NCI-H146 treated with DMSO at 0.1 percent for 48 hours (cell line): ENCODE data around the gene ATCAY.
"Not testable (repeated sequence)": the region's sequence is repeated elsewhere in the genome, so short reads cannot be mapped to it uniquely, and the experiment has no call there.

Source experiments
- DNase-seq: peaks from one replicate; lab custom pipeline; 2025; ENCODE audit not compliant: unreplicated experiment; lab: John Stamatoyannopoulos, UW

ATCAY gene

DNA sequence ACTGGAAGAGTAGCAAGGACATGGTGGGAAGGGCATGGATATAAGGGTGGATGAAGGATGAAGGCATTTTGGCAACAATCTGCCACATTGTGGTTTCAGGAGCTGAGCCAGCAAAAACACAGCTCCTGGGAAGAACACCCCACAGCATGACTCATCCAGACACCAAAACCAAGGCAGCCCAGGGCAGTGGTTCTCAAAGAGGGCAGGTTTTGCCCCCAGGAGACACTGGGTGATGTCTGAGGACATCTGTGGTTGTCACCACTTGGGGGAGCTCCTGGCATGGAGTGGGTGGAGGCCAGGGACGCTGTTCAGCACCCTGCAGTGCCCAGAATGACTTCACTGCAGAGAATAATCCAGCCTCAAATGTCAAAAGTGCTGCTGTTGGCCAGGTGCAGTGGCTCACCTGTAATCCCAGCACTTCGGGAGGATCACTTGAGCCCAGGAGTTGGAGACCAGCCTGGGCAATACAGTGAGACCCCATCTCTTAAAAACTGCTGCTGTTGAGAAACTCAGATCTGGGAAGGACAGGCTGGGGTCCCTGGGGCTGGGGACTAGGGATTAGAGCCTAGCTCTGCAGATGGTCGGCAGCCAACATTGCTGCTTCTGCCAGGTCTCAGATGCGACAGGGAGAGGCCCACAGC is 27.8 kb upstream of the ATCAY start:
- no peak for DNase-seq

DNA sequence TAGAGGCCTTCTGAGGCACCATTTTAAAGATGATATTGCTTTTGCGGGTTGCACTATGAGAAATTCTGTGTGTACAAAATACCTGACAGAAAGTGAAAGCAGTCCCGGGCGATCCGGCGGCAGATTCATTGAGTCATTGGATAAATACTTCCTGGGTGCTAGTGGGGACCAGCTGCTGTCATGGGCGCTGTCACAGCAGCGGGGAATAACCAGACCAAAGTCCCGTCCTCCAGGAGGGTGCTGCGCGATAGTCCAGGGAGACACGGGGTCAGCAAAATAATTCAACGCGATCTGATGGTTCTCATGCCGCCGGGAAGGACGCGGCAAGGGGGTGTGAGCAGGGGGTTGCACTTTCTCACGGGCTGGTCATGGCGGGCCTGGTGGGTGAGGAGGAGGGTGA is 25.2 kb upstream of the ATCAY start:
- DNase-seq = no peak

DNA sequence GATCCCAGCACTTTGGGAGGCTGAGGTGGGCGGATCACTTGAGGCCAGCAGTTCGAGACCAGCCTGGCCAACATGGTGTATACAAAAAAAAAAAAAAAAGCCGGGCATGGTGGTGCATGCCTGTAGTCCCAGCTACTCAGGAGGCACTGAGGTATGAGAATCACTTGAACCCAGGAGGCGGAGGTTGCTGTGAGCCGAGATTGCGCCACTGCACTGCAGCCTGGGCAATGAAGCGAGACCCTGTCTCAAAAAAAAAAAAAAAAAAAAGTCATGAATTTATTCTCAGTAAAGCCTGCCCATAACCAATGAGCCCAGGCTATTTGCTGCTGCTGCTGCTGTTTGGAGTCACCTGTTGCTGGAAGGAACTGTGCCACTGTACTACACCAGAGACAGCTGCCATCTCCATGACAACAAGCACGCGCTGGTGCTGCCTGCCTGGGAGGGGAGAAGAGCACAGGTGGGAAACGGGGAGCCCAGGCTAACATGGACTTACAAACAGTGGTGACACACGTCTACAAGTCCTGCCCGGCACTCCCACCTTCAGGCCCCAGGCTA is 23.0 kb upstream of the ATCAY start:
- peak; percentile 24 for DNase-seq

DNA sequence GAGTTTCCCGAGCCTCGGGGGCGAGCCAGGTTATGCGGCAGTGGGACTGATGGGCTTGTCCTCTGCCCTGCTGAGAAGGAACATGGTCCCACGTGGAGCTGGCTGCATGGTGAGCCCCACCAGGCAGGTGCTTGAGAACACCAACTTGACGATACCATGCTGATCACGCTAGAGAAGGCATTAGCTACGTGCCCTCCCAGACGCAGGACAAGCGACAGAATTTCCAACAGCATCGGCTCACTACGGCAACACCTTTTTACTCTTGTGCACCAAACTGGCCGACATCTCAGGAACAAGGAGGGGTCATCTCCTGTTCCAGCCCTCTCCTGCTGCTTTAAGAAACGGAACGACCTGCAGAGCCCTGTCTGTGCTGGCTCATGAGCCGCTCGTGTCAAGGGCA is 20.0 kb upstream of the ATCAY start:
- no peak for DNase-seq

DNA sequence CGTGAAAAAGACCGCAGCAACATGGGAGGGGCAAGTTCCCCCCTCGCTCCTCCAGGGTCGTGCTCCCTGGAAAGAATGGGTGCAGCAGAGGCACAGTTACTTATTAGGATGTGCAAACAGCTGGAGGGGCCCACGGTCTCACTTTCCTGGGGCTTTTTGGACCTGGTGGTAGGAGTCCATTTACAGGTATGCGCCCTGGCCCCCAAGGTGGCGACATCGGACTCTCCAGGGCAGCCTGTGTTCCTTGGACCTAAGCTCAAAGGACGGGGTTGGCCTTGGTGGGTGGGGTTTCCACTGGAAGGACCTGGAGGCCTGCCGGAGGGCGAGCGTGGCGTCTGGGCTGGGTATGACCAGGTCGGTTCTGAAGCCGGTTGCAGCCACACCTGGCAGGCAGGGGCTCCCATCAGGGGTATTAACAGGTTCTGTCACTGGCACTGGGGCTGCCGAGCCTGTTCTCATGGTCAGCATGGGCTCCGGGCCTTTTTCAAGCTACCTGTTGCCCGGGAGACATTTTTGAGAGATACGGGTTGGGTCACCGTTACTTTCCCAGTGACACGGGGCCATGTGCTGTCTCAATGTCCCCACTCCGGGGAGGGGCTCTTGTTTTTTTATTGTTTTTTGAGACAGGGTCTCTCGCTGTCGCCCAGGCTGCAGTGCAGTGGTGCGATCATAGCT is 17.5 kb upstream of the ATCAY start:
- DNase-seq = no peak

DNA sequence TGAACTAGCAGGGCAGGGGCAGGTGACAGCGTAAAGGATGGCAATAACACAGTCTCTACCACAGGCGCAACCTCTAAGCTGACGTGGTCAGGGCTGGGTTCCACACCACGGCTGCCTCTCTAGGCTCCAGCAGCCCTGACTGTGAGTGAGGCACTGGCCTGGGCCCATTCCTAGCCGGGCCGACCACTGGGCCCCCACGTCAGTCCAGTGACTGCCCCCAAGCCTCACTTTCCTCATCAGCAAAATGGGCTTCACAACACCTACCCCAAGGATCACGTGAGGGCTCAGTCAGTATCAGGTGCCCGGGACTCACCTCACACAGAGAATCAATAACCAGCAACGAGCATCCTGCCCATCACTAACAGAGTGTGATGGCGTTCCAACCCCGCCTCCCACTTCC is 16.8 kb upstream of the ATCAY start:
- no peak for DNase-seq

DNA sequence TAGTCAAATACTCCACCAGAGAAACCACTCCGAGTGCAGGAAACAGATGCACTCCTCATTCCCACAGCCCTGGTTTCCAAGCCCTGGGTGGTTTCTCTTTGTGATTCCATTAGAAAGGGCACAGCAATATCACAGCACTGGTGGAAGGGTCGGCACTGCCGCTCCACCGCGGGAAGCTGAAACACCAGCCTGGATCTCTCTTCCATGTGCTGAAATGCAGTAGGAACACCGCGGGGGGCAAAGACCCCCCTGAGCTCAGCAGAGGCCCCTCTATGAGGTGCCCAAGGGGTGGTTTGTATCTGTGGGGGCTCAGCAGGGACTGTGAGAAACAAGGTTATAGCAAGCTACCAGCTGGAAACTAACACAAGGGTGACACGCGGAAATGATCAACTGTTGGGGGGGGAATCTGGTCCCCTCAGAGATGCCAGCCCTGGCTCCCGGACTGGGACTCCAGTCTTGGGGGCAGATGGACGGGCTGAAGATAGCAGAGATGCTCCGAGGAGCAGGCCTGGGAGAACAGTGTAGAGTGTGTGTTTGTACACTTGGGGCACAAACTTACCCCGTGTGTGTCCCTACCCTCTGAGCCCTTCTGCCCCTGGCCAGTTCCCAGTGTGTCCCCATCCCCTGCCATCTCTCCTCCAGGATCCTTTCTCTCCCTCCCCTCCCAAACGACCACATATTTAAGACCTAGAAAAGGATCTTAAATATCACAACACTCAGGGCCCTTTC is 13.4 kb upstream of the ATCAY start:
- DNase-seq = no peak

DNA sequence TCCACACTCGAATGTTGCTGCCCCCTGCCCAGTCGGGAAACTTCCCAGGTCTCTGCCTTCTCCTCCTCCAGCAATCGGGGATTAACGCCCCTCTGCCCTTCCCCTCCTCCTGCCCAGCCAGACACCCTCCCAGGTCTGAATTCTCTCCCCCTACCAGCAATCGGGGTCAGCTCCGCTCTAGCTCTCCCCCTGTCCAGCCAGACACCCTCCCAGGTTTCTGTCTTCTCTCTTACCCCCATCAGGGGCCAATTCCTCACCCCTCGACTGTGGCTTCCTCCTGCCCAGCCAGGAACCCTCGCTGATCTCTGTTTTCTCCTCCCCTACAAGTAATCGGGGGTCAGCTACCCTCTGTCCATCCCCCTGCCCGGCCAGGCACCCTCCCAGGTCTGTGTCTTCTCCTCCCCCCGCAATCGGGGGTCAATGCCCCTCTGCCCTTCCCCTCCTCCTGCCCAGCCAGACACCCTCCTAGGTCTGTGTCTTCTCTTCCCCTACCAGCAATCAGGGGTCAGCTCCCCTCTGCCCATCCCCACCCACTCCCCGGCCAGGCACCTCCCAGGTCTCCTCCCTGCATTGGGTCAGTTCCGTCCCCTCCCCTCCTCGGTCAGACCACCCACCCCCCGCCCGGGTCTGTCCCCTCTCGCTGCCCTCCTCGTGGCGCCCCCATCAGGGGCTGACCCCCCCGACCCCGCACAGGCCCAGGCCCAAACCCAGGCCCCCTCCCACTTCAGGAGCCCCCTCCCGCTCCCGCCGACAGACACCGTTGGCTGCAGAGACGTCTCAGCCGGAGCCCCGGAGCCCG is 12.3 kb upstream of the ATCAY start:
- DNase-seq = no peak

DNA sequence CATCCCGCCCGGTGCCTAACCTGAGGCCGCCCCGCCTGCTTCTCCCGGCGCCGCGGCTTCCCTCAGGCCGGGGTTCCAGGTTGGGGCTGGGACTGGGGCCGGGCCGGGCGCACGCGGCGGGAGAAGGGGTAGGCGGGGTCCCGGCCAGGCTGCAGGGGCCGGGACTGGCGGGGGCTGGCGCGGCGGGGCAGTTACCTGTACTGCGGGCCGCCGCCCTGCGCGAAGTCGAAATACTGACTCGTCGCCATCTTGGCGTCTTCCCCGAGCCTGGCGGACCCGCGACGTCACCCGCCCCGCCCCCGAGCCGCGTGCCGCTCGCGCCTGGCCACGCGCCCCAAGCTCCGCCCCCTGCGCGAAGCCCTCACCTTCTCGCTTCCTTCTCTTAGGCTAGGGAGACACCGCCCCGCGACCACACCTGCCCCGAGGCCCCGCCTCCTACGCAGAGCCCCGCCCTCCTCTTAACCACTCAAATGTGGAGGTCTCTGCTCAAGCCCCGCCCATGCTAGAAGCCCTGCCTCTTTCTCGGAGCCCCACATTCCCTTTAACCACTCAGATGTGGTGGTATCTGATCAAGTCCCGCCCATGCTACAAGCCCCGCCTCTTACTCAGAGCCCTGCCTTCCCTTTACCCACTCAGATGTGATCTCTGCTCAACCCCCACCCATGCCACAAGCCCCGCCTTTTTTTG is 11.6 kb upstream of the ATCAY start, which contains the start of gene ZFR2:
Gene ZFR2, minus strand, starts transcription at position 269 of the 687 bp plus-strand sequence. Its CDS starts 21 bp downstream, at position 248.
- DNase-seq = no peak

DNA sequence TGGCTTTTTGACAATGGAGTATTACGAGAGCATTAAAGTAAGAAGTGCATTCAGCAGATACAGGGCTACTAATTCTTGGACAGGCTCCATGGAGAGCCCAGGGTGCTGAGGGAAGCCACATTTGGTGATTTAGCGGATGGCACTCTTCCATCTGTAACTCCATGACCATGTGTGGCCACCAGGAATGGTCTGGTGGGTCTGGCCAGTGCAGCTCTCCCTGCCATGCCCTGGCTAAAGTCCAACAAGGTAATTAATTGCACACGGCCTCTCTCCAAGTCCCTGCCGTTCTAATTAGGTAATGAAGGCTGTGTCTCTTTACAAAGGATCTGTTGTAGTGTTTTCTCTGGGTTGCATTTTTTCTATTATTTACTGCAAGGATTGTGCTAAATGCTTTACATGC is 7.3 kb upstream of the ATCAY start:
- DNase-seq = peak; percentile 18

DNA sequence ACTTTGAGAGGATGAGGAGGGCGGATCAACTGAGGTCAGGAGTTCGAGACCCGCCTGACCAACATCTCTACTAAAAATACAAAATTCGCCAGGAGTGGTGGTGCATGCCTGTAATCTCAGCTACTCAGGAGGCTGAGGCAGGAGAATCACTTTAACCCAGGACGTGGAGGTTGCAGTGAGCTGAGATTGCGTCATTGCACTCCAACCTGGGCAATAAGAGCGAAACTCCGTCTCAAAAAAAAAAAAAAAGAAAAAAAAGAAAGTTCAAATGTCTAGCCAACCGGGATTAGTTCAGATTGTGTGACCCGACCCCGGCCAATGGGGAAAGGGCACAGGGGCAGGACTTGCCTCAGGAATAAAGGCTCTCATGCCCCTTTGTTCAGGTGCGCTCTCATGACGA is 5.8 kb upstream of the ATCAY start:
- not testable (repeated sequence) for DNase-seq

DNA sequence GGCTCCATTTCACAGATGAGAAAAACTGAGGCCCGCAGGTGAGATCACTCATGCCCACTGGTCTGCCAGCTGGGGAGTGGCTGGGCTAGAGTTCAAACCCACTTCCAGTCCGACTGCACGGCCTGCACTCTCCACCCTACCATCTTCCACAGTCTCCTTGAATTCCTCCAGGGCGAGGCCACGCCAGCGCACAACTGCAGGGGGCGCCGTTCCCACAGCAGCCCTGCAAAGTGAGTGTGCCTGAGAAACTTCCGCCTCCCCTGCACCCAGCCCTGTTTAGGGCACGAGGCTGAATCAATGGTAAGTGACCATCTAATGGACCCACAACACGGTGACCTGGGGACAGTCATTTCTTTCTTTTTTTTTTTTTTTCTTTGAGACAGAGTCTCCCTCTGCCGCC is 829 bp upstream of the ATCAY start:
- no peak for DNase-seq

DNA sequence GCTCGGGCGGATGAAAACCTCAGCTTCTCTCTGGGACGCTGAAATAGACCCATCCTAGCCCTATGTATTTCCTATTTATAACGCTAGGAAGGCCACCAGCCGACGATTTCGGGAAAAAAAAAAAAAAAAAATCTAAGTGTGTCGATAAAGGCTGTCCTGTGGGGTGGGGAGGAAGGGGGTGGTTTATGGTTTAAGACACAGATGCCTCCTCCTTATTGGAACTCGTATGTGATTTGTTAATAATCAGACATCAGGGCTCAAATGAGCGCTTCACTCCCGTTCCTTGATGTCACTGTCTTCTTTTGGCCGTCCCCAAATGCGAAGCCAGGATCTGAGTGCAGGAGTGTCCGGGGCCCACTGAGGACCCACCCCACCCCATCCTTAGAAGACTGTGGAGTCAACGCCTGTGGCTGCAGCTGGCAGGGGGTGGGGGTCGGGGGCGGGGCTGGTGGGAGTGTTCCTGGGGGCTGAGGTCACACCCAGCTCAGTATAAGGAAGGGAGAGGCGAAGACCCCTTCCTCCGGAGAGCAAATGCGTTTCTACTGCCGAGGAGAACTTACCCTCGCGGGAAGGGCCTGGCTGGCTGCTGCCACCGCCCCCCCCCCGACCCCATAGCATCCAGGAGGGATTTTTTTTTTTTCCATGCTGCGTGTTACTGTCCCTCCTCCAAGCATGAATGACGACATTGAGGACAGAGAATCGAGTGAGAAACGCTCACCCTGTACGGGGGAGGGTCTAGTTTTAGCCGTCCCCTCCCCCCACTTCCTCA is 971 bp downstream of the ATCAY start:
- no peak for DNase-seq

DNA sequence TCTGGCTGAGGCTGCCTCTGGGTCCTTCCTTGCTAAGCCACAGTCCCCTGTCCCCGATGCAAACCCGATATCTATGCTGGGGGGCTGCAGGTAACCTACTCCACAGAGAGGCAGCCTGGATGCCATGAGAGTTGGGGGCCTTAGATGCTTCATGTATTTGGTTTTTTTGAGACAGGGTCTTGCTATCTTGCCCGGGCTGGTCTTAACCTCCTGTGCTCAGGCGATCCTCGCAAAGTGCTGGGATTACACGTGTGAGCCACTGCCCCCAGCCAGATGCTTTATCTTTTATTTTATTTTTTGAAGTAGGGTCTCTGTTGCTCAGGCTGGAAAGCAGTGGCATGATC is 1.5 kb downstream of the ATCAY start:
- no peak for DNase-seq

DNA sequence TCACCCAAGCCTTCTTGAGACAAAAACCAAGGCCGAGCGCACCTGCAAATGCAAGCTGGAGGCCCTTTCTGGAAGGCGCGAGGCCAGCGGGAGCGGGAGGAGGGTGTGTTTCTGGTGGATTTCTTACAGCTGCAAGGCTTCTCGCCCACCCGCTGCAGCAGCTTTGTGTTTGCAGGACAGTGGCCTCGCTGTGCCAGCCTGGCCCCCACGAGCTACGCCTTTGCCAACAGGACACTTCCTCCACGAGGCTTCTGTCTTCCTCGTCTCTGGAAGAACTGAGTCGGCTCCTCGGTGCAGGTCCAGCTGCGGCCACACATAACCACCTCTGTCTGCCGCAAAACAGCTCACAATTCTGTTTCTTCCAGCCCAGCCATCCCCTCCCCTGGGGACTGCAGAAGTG is 10.1 kb downstream of the ATCAY start:
- DNase-seq = no peak

DNA sequence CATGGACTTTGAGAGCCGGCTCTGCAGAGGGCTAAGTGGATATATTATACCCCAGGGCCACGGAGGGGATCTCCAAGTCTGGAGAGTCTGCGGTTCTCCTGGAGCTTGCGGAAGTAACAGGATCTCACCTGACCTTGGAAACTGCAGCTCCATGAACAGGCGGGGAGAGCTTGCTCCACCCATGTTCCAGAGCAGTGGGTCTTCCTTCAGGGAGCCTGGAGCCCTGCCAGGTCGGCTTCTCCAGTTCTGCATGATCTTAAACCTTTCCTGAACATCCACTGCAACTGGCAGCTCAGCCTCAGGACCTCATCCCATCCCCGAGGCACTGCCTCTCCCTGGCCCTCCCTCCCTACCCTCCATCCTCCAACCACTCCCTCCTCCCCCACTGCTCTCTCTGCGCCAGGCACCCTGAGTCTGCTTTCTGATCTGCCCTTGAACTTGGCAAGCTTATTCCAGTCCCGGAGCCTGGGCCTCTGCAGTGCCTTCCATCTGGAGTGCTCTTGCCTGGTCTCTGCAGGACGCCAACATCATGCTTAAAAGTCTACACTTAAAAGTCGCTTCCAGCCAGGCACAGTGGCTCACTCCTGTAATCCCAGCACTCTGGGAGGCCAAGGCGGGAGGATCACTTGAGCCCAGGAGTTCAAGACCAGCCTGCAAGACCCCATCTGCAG is 13.2 kb downstream of the ATCAY start:
- DNase-seq = no peak

DNA sequence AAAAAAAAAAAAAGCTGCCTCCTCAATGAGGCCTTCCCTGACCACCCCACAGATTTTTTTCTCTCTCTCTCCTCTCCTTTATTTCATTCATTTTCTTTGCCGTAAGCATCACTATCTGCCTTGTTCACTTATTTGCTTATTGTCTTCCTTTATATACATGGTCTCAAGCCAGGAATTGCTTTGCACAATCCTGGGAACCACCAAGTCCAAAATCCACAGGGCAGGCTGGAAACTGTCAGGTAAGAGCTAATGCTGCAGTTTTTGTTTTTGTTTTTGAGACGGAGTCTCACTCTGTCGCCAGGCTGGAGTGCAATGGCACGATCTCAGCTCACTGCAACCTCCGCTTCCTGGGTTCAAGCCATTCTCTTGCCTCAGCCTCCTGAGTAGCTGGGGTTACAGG is 14.5 kb downstream of the ATCAY start:
- not testable (repeated sequence) for DNase-seq

DNA sequence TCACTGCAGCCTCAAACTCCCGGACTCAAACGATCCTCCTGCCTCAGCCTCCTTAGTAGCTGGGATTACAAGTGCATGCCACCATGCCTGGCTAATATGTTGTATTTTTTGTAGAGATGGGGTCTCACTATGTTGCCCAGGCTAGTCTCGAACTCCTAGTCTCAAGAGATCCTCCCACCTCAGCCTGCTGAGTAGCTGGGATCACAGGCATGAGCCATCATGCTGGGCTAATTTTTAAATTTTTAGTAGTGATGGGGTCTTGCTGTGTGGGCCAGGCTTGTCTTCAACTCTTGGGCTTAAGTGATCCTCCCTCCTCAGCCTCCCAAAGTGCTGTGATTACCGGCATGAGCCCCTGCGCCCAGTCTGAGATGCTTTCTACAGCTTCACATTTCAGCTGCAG is 15.3 kb downstream of the ATCAY start:
- DNase-seq = no peak

DNA sequence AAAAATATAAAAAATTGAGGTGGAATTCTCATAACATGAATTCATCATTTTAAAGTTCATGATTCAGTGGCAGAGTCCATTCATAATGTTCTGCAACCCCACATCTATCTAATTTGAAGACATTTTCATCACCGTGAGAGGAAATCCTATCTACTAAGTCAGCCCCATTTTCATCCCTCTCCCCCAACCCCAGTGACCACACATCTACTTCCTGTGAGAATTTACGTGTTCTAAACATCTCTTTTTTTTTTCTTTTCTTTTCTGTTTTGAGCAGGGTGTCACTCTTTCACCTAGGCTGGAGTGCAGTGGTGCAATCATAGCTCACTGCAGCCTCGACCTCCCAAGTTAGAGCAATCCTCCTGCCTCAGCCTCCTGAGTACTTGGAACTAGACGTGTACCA is 17.5 kb downstream of the ATCAY start:
- no peak for DNase-seq
